NCI-H2107 (cell line): Measurements from ENCODE around the gene LAPTM4A.

Source experiments
- DNase-seq: peaks from one replicate; lab custom pipeline; 2025; lab: John Stamatoyannopoulos, UW

LAPTM4A gene

DNA sequence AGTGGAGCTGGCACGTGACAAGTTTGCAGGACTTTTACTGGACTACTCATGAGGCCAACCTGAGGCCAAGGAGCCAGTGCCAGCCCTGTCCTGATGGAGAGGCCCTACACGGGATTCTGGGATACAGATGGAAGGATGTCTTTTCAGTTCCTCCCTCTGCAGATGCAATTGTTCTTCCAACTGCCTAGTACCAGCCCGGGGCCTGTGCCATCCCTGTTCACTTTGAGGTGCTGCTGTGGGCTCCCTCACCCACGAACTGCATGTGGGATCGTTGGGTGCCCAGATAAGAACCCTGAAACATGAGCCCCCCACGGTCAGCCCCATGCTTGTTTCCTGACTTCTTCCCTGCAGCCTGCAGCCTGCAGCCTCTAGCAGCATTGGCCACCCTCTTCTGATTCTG, 25.3 kb upstream of the LAPTM4A start:
- no peak for DNase-seq

DNA sequence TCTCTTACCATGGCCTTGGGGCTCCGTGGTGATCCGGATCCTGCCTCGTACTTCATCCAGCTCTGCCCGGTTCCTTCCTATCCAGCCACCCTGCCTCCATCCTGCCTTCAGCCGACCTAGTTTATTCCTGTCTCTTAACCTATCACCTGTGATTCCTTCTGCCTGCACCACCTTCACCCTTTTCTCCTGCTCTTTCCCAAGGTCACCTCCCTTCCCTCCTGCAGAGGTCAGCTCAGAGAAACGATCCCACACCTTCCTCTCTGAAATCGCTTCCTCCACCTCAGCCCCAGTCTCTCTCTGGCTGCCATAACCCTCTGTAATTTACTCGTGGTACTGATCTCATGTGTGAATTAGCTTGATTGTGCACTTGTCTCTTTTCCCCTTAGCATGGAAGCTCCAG, 23.5 kb upstream of the LAPTM4A start:
- no peak for DNase-seq

DNA sequence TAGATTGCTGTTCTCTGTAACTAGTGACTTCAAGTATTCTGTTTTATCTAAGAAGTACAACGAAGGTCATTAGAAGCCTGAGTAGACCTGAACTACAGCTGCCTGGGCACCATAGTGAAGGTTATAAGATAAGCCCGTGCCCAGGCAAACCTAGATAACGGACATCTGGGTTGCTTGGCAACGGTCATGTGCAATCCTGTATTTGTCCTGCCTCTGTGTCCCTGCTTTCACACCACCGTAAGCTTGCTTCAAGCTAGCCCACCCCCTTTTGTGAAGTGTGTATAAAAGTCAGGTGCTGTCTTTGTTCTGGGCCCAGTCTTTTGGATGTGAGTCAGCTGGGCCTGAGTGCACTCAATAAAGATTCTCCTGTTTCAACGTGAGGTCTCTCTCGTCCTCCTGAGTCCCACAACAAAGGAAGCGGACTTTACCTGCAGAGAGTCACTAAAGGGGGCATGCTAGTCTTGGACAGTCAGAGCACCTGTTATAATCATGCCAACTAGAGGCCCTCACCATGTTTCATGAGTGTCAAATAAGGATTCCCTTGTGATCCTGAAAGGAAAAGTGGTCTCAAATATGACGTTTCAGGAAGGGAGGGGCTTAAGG, 22.7 kb upstream of the LAPTM4A start:
- peak; percentile 11 for DNase-seq

DNA sequence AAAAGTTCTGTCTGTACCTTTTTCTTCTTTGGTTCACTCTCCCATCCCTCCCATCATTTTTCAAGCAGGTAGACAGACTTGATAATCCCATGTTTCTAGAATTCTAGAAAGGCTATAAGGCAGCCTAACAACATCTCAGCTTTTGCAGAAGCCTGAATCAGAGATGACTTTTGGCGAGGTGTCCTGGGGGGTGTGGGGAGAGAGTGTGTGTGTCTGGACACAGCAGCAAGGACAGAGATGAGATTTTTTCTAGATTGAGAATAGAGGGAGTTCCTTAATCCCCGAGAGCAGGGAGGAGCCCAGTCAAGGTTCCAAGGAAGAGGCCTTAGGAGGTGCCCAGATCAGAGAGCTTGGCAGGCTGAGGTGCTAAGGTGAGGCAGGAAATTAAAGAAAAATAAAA, 22.0 kb upstream of the LAPTM4A start:
- no peak for DNase-seq

DNA sequence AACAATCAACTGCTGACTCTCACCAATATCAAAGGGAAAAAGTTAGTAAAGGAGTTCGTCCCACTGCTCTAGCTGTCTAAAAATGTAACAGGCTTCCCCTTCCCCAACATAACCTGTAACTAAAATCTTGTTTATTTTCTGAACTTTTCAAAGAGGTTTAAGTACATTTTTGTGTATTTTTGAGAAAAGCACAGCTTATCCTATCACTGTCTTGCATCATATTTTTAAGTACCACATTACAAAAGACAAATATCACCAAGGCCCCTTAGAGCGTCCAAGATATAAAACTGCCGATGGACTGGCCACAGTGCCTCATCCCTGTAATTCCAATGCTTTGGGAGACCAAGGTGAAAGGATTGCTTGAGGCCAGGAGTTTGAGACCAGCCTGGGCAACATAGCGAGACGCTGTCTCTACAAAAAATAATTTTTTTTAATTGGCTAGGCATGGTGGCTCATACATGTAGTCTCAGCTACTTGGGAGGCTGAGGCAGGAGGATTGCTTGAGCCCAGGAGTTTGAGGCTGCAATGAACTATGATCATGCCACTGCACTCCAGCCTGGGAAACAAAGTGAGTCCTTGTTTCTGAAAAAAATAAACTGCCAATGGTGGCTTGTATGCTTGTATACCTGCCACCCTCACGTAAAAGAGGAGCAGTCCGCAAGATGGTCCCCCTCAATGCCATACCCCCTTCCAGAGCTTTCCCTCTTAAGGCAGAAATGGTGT, 21.2 kb upstream of the LAPTM4A start:
- DNase-seq: no peak

DNA sequence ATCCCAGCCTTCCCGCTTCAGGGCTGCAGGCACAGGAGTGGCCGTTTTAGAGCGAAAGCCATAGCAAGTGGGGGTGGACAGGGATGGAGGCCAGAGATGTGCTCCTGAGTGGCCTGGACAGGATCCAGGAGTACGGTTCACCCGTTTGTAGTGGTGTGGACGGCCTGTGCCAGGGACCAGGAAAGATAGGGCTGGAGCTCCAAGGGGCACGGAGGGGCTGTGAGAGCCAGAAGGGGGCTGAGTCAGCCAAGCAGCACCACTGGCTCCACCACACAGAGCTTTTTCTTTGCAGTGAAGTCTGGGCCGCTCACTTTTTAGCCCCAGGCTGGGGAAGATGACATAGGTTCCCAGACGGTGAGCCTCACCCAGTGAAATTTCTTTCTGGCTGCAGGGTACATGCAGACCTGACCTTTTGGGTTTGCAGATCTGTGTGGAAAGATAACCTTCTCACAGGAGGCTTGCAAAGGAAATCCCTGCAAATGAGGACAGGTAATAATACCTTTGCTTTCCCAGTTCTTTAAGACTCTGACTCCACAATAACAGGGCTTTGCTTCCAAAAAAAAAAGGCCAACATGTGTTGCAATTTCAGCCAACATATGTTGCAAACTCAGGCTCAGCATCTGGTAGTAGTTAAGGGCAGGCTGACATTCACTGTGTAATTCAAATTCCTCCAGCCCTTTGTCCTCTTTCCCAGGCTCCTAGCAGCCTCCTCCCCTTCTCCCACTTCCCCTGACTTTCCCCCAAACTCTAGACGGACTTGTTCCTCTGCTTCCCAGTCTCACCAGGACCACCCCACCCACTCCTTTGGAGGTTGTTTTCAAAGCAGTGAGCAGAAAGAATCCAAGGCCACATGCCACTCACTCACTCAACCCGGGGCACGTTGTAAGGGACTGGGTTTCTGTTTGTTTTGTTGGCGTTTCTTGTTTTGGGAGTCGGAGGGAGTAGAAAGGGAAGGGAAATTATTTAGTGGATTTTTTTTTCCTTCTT, 20.3 kb upstream of the LAPTM4A start:
- DNase-seq: no peak

DNA sequence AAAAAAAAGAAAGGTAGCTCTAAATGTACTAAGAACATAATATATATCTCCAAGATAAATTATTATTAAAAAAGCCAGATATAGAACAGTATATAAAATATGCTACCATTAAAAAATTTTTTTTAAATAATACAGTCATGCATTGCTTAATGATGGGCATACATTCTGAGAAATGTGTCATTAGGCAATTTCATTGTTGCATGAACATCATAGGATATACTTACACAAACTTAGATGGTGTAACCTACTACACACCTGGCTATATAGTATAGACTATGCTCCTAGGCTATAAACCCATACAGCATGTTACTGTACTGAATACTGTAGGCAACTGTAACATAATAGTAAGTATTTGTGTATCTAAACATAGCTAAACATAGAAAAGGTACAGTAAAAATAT, 18.3 kb upstream of the LAPTM4A start:
- no peak for DNase-seq

DNA sequence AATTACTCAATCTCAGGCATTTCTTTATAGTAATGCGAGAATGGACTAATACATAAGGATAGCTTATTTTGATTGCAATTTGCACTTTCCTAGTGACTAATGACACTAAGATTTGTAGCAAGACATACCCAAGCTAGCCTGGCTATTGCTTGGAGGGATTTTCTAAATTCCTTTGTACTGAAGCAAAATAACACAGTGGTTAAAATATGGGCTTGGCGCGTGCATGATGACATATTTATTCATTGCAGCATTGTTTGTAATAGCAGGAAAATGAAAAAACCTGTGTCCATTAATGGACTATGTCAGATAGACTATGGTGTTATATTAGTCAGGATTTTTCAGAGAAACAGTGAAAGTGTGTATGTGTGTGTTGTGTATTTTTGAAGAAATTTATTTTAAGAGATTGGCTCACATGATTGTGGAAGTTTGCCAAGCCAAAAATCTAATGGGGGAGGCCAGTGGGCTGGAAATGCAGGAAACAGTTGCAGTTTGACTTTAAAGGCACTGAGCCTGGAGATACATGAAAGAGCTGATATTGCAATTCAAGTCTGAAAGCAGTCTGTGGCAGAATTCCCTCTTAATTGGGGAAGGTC, 16.7 kb upstream of the LAPTM4A start:
- DNase-seq: no peak

DNA sequence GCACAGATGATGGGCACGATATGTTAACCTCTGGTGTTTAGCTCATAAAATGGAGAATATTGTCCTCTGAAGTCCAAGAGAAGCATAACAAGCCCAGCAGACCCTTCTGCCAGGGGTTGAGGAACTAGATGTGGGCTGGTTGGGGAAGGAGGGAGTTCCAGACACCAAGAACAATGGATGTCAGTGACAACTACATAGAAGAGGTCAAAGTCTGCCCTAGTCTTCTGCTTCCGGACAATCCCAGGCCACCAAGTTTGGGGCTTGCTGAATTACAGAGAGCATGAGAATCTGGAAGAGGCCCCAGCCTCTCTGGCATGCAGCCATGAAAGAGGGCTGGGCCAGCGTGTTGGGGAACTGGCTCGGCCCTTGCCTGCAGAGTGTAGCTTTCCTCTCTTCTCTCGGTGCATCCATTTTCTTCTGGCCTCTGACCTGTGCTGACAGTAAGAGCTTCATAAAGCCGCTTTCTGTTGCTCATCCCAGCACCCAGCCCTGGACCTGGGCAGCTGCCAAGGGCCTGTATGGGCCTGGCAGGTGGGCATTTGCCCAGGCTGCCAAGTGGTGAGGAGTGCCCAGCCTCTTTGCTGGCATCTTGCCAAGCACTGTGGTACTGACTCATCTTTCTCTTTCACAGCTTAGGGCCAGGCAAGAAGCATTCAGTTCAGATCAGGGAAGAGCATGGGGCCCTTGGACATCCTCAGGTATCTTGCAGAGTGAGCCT, 14.6 kb upstream of the LAPTM4A start:
- DNase-seq: peak; percentile 59

DNA sequence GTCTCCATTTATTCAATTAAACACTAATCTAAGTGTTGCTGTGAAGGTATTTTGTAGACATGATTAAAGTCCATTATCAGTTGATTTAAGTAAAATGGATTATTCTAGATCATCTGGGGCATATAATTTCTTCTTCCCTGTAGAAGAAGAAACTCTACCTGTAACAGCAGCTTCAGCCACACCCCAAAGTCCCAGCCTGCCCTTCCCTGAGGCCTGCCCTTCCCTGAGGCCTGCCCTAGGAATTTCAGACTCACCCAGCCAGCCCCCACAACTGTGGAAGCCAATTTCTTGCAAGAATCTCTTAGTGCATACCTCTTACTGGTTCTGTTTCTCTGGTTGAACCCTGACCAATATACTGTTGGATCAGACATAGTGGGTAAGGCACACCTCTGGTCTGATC, 13.4 kb upstream of the LAPTM4A start:
- DNase-seq: no peak

DNA sequence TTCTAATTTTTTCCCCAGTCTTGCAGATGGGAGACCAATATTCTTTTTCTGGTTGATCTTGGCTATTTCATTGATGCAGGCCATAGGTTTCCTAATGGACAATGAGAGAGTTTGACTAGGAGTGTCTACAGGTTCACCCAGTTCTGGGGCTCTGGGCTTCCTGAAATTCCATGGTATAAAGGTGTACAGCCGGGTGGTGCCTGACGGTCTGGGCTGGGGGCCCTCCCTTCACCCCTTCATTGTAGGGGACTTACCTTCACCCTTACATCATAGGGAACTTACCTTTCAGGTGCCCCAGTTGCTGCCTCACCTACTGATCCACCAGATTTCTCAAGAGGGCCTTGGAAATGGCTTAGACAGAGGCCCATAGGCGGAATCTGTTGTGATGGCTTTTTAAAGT, 13.0 kb upstream of the LAPTM4A start:
- DNase-seq: no peak

DNA sequence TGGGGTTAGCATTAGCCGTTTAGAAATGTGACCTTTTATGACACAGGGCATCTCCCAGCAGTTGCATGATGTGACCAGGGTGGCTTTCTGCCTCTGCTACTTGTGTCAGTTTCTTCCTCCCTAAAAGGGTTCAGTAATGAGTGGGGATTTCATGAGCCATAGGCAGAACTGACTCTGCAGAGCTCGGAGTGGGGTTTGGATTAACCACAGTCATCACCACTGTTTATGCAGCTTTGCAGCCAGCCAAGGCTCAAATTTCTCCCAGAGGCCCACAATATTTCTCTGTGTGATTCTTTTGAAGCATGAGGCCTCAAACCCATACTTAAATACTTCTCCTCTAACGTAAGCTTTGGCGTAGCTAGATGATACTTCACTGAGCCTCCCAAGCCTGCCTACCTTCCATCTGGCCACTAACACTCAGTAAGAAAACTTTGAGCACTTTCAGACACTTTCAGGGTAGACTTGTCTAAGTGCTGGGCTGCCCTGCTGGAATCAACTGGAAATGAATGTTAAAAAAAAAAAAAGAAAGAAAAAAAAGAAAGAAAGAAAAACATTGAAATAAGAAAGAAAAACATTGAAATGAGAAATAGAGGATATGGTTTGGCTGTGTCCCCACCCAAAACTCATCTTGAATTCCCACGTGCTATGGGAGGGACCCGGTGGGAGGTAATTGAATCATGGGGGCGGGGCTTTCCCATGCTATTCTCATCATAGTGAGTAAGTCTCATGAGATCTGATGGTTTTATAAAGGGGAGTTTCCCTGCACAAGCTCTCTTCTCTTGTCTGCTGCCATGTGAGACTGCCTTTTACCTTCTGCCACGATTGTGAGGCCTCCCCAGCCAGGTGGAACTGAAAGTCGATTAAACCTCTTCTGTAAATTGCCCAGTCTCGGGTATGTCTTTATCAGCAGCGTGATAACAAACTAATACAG, 11.5 kb upstream of the LAPTM4A start:
- peak; percentile 64 for DNase-seq

DNA sequence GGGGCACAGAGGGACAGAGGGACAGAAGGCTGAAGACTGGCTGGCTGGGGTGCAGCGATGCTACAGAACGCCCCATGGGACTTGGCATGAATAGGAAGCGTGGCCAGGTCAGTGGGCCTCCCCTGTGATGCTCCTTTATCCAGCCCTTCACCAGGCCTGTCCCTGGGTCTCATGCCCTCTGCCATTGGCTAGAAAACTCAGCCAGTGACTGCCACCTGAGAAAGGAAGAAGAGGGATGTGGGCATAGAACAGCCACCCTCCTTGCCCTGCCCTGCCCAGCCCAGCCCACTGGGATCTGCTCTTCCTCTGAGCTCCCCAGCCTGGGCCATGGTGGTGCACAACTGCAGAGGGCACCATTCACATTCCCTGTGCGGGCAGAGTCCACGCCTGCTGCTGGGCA, 10.5 kb upstream of the LAPTM4A start:
- no peak for DNase-seq

DNA sequence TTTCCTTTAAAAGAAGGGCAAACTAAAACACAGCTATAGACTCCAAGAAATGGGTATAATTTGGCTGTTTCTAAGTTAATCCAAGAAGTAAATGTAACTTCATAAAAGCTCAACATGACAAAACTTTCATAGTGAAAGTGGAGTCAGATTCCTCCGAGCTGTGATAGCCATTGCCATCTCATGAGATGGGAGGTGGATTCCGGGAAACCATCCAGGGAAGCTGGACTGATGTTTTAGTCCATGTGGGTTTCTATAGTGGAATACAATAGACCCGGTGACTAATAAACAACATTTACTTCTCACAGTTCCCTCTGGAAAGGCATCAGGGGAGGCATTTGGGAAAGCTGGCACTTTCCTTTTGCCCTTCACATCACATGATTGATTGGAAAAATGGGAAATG, 10.0 kb upstream of the LAPTM4A start:
- no peak for DNase-seq

DNA sequence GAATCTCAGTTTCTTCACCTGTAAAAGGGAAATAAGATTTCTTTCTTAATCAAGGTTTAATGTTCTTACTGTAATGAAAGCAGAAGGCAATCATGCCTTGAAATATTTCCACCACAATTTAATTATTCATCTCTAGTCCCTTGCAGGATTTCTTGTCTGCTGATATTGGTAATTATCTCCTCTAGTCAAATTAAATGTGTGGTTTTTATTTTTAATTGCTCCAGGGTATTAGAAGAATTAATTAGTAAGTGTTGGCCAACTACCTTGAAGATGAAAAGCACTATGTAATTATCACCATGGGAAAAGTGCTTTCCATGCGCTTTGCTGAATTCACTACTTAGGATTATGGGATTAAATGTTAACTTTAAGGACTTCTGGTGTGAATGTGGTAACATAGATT, 8.7 kb upstream of the LAPTM4A start:
- no peak for DNase-seq

DNA sequence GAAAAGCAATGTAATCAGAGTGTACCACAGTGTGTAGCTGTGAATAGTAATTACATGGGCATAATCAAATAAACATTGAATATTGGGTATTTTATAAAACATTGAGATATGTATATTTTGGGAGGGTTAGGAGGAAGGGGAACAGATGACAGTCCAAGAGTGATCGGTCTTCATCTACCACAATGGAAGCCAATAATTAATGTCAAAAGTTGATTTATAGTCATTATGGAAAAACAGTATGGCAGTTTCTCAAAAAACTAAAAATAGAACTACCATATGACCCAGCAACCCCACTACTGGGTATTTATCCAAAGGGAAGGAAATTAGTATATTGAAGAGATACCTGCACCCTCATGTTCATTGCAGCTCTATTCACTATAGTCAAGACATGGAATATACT, 5.8 kb upstream of the LAPTM4A start:
- no peak for DNase-seq

DNA sequence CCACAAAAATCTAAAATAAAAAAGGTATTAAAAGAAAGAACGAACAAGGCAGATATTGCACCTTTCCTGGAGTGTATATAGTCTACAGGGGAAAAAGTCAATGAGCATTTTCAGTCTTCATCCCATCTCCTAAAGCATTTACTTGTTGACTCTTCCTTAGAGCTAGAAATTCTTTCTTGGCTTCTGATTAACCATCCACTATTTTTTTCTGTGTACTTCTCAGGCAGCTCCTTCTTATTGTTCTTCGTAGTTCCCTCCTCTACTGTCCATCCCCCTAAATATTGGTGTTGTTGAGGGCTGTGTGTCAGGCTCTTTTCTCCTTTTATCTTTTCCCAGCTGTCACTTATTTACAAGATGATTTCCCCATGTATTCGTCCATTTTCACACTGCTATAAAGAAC, 3.5 kb upstream of the LAPTM4A start:
- DNase-seq: no peak

DNA sequence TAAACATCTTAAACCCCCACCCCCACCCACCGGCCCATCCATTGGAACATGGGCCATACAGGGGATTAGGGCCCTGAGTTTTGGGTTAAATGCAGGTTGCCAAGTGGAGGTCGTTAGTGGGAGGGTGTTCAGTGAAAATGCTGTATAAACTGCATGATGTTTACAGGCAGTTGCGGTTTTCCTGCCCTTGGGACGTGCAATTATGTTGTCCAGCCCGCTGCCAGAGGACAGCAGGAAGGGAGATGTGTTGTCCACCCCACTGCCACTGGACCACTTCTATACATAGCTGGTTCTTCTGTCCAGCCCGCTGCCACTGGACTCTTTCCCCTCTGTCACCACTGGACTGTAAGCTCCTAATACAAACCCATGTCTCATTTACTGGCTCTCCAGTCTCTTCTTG, 2.7 kb upstream of the LAPTM4A start:
- DNase-seq: no peak

DNA sequence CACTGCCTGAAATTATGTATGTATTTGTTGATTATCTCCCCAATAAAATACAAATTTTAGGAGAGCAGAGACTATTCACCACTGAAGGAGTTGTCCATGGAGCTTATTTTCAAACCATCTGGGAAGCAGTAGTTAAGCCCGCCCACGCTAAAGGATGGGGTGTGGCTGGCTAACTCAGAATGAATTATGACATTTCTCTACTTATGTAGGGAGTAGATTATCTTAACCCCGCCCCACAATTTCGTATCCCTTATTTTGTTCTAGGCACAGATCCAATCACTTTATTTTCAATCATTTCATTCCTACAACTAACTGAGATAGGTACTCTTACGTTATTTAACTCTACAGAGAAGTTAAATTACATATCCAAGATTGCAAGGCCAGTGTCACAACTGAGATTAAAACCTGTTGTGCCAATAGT, 1.4 kb upstream of the LAPTM4A start:
- DNase-seq: peak; percentile 8

DNA sequence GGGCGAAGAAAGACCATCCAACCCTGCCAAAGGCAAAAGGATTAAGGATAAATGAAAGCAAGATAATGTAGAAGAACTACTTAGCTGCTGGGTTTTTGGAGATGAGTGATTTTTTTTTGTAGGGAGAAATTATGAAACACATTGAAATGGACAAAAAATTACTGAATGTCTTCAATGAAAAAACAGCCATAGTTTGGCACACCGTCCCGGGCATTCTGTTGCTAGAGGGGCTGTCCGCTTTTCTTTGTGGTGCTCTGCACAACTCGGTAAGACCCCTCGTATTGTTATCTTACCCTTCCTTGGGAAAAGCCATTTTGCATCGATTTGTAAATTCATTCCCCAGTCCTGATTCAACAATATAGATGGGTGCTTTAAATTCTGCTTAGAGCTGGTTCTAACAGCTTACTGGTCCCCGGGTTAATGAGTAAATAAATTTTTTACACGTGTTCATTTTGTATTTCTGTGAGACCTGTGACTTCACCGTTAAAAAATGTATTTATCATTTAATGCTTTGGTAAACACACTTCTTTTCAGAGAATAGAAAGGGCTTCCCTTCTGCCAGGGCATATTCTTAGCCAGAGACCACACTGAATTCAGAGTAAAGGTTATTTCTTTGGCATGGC, 912 bp upstream of the LAPTM4A start:
- no peak for DNase-seq
